ENCODE results near the gene APP.

The APP gene

DNA sequence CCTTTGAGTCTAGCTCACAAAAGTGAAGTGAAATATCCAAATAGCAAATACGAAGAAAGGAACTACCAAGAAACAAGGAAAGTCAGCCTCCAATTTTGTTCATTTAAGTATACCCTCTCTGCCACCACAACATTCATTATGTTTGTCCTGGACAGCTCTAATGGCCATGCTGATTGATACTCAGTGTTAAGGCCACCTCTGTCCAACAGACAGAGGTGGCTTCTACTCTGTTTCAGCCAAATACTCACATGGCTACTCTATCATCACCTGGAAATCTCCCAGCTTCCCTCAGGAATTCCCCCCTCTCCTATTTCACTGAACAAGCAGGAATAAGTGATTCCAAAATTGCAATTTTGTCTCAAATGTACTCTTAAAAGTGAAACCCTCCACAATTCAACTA, 10.7 kb downstream of the APP start:
- Histone ChIP-seq H3K9ac (ENCODE audit: low read depth, low read length) (no peak overlapping the region), H3K9me3 (ENCODE audit: control insufficient read depth, insufficient read depth, low read length) (no peaks in the 10 kb centered on the region), H3K4me1 (ENCODE audit: control insufficient read depth, insufficient read depth, low read length) (peaks cover 8% of the 10 kb centered on the region), H3K4me3 (ENCODE audit: low read depth, low read length) (no peak overlapping the region), H3K36me3 (ENCODE audit: control insufficient read depth, insufficient read depth, low read length) (no peaks in the 10 kb centered on the region), H3K27me3 (ENCODE audit: control insufficient read depth, insufficient read depth, low read length) (no peaks in the 10 kb centered on the region)

DNA sequence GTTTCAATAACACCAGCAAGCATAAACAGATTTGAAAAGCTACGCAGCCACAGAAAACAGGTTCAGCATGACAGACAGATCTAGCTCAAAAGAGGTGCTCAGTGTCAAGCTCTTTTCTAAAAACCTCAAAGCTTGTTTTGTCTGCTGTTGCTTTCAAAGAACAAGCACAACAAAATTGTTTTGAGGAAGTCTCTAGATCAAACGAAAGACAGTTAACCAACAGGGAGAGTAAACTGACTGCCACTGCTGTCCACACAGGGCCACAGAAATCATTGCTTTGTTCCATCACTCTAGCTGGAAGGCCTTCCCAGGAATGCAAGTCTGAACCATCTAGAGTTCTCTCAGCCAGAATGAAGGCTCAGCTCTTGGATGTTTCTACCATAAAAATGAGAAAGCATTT, 12.8 kb downstream of the APP start:
- no peak overlapping the region for H3K4me3 ChIP-seq (ENCODE audit: low read depth, low read length)
- no peak overlapping the region for H3K9ac ChIP-seq (ENCODE audit: low read depth, low read length)
- H3K4me1 ChIP-seq (ENCODE audit: control insufficient read depth, insufficient read depth, low read length), result peaks cover 8% of the 10 kb centered on the region
- H3K36me3 ChIP-seq (ENCODE audit: control insufficient read depth, insufficient read depth, low read length), result no peaks in the 10 kb centered on the region
- H3K9me3 ChIP-seq (ENCODE audit: control insufficient read depth, insufficient read depth, low read length), result no peaks in the 10 kb centered on the region
- H3K27me3 ChIP-seq (ENCODE audit: control insufficient read depth, insufficient read depth, low read length), result no peaks in the 10 kb centered on the region

DNA sequence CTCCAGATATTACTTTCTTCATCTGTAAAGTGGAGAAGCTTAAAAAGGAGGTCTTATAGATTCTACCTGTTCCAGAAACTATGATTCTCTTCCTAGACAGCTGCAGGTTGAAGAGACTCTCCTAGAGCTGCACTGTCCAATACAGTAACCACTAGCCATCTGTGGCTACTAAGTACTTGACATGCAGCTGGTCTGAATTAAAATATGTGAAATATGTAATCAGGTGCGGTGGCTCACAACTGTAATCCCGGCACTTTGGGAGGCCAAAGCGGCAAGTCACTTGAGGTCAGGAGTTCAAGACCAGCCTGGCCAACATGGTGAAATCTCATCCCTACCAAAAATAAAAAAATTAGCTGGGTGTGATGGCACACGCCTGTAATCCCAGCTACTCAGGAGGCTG, 15.8 kb downstream of the APP start:
- no peak overlapping the region for H3K4me3 ChIP-seq (ENCODE audit: low read depth, low read length)
- peaks cover 13% of the 10 kb centered on the region for H3K4me1 ChIP-seq (ENCODE audit: control insufficient read depth, insufficient read depth, low read length)
- no peak overlapping the region for H3K9ac ChIP-seq (ENCODE audit: low read depth, low read length)
- no peaks in the 10 kb centered on the region for H3K36me3 ChIP-seq (ENCODE audit: control insufficient read depth, insufficient read depth, low read length)
- no peaks in the 10 kb centered on the region for H3K27me3 ChIP-seq (ENCODE audit: control insufficient read depth, insufficient read depth, low read length)
- no peaks in the 10 kb centered on the region for H3K9me3 ChIP-seq (ENCODE audit: control insufficient read depth, insufficient read depth, low read length)

DNA sequence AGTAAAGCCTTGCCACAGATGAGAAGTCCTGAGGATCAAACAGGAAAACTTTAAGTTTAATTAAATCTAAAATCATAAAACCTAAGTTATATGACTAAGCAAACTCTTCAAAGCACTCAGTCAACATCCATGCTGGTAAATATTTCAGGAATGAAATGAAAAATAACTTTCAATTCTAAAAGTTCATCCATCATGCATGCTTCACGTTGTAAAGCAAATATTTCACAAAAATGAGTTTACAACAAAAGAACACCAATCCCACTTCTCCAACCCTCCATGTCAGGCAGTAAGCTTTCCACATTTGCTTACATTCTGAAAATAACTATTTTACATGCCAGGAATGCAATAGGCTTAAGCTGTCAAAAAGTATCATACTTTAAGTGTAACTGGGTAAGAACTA, 16.8 kb downstream of the APP start:
- no peak overlapping the region for H3K4me3 ChIP-seq (ENCODE audit: low read depth, low read length)
- no peaks in the 10 kb centered on the region for H3K9me3 ChIP-seq (ENCODE audit: control insufficient read depth, insufficient read depth, low read length)
- H3K9ac ChIP-seq (ENCODE audit: low read depth, low read length), result no peak overlapping the region
- H3K27me3 ChIP-seq (ENCODE audit: control insufficient read depth, insufficient read depth, low read length), result no peaks in the 10 kb centered on the region
- H3K36me3 ChIP-seq (ENCODE audit: control insufficient read depth, insufficient read depth, low read length), result no peaks in the 10 kb centered on the region
- H3K4me1 ChIP-seq (ENCODE audit: control insufficient read depth, insufficient read depth, low read length), result peaks cover 20% of the 10 kb centered on the region

DNA sequence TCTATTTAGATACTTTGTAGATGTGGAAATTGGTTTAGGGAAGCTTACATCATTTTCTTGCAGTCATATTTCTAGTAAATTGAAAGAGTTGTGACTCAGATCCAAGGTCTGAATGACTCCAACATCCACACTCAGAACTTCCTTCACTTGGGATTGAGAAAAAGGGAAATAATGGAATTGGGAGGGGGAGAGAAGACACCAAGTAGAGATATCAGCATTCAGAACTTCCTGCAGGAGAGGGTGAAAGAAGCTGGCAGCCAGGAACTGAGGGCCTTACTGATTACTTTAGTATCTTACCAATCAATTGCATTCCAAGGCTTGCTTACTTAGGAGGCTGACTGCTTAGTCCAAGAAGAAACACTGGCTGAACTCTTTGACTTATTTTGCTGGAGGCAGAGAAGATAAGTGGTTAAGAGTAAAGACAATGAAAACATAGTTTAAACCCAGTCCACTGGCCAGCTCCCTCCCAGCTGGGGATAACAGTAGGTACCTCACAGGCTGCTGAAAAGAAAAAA, 21.7 kb downstream of the APP start:
- Histone ChIP-seq H3K9ac (ENCODE audit: low read depth, low read length) (no peak overlapping the region), H3K36me3 (ENCODE audit: control insufficient read depth, insufficient read depth, low read length) (no peaks in the 10 kb centered on the region), H3K4me3 (ENCODE audit: low read depth, low read length) (no peak overlapping the region), H3K9me3 (ENCODE audit: control insufficient read depth, insufficient read depth, low read length) (no peaks in the 10 kb centered on the region), H3K4me1 (ENCODE audit: control insufficient read depth, insufficient read depth, low read length) (peaks cover 23% of the 10 kb centered on the region), H3K27me3 (ENCODE audit: control insufficient read depth, insufficient read depth, low read length) (no peaks in the 10 kb centered on the region)

DNA sequence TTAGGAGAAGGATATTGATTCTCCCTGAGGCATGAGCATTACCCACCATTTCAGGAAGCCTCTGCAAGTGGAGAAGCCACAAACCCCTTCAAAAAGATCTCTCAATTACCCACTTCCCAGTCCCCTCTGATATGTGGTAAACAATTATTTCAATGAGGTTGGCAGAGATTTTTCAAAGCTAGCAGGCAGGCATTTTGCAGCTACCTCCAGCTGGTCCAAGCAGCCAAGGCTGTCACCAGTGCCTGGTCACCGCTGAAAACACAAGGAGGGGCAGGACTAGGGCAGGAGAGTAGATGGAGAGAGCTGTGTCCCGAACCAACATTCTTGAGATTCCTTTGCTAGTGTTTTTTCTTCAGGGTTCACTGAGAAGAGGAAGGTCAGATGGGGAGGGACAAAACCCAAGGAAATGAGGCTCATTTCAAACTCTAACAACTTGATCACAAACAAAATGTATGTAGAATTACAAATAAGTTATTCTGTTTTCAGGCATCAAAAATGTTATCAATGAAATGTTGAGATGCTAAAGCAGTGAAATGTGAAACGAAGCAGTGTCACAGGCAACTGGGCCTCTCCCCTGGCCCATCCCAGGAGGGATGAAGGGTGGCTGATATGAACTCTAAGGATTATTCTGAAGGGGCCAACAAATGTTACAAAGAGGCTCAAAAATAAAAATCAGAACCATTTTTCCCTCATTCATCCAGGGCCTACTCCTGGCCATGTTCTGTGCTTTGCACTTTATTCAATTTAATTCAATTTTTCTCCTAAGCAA, 22.3 kb downstream of the APP start:
- H3K4me1 ChIP-seq (ENCODE audit: control insufficient read depth, insufficient read depth, low read length), result peaks cover 23% of the 10 kb centered on the region
- H3K9me3 ChIP-seq (ENCODE audit: control insufficient read depth, insufficient read depth, low read length), result no peaks in the 10 kb centered on the region
- no peaks in the 10 kb centered on the region for H3K27me3 ChIP-seq (ENCODE audit: control insufficient read depth, insufficient read depth, low read length)
- H3K9ac ChIP-seq (ENCODE audit: low read depth, low read length), result no peak overlapping the region
- no peaks in the 10 kb centered on the region for H3K36me3 ChIP-seq (ENCODE audit: control insufficient read depth, insufficient read depth, low read length)
- no peak overlapping the region for H3K4me3 ChIP-seq (ENCODE audit: low read depth, low read length)

DNA sequence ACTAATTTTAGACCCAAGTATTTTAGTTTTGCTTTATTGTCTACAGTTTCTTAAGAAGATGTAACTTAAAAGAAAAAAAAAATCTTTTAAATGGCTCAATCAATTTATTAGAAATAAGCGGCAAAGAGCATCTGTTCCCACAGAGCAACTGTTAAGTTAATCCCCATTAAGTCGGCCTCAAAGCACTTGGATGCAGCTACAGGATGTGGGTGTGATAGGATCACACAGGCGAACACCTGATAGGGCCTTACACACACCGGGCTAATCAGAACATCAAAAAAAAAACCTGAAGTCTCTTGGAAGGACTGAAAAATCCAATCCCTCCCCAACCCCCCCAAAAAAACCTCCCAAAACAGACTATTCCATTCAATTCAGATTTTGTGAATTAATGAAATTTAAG, 23.0 kb downstream of the APP start:
- H3K36me3 ChIP-seq (ENCODE audit: control insufficient read depth, insufficient read depth, low read length), result no peaks in the 10 kb centered on the region
- no peaks in the 10 kb centered on the region for H3K27me3 ChIP-seq (ENCODE audit: control insufficient read depth, insufficient read depth, low read length)
- no peak overlapping the region for H3K4me3 ChIP-seq (ENCODE audit: low read depth, low read length)
- H3K4me1 ChIP-seq (ENCODE audit: control insufficient read depth, insufficient read depth, low read length), result peaks cover 23% of the 10 kb centered on the region
- no peak overlapping the region for H3K9ac ChIP-seq (ENCODE audit: low read depth, low read length)
- no peaks in the 10 kb centered on the region for H3K9me3 ChIP-seq (ENCODE audit: control insufficient read depth, insufficient read depth, low read length)

DNA sequence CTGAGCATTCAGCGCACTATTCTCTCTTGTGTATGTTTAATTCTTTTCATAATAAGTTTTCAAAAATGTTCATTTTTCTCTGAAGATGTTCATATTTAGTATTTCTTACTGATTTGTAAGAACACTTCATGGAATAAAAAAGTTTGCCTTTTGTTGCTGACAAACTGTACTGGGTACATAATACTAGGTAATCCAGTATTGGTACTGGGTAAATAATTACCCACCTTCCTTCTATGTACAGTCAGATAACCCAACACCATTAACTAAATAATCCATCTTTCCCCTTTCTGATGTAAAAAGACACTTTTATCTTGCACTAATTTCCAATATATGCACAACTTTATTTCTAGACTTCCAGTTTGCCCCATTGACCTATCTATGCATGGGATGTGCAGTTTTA, 23.9 kb downstream of the APP start:
- Histone ChIP-seq H3K36me3 (ENCODE audit: control insufficient read depth, insufficient read depth, low read length) (no peaks in the 10 kb centered on the region), H3K4me1 (ENCODE audit: control insufficient read depth, insufficient read depth, low read length) (peaks cover 23% of the 10 kb centered on the region), H3K9ac (ENCODE audit: low read depth, low read length) (no peak overlapping the region)

DNA sequence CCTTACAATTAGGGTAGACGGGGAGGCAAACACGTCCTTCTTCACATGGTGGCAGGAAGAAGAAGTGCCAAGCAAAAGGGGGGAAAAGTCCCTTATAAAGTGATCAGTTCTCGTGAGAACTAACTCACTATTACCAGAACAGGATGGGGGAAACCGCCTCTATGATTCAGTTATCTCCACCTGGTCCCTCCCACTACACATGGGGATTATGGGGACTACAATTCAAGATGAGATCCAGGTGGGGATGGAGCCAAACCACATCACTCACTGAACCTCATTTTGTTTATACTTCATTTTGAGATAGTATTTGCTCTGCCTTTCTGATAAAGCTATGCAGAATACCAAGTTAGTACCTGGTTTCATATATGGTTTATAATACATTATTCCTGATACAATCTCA, 26.5 kb downstream of the APP start:
- no peak overlapping the region for H3K9ac ChIP-seq (ENCODE audit: low read depth, low read length)
- H3K4me3 ChIP-seq (ENCODE audit: low read depth, low read length), result no peak overlapping the region
- peaks cover 15% of the 10 kb centered on the region for H3K4me1 ChIP-seq (ENCODE audit: control insufficient read depth, insufficient read depth, low read length)
- H3K27me3 ChIP-seq (ENCODE audit: control insufficient read depth, insufficient read depth, low read length), result no peaks in the 10 kb centered on the region
- H3K9me3 ChIP-seq (ENCODE audit: control insufficient read depth, insufficient read depth, low read length), result no peaks in the 10 kb centered on the region
- H3K36me3 ChIP-seq (ENCODE audit: control insufficient read depth, insufficient read depth, low read length), result no peaks in the 10 kb centered on the region

More for the DNA sequence above, 23.9 kb downstream of the APP start:
- Histone ChIP-seq H3K27me3 (ENCODE audit: control insufficient read depth, insufficient read depth, low read length) (no peaks in the 10 kb centered on the region), H3K9me3 (ENCODE audit: control insufficient read depth, insufficient read depth, low read length) (no peaks in the 10 kb centered on the region), H3K4me3 (ENCODE audit: low read depth, low read length) (no peak overlapping the region)

DNA sequence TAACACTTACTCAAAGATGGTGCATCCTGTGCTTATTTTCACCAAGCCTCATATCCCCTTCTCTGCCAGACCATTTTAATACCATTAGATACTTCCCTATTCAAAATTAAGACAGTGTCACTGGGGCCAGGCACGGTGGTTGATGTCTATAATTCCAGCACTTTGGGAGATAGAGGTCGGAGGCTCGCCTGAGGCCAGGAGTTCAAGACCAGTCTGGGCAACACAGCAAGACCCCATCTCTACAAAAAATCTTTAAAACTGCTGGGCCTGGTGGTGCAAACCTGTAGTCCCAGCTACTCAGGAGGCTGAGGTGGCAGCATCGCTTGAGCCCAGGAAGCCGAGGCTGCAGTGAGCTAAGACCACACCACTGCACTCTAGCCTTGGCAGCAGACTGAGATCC, 28.2 kb downstream of the APP start:
- no peaks in the 10 kb centered on the region for H3K27me3 ChIP-seq (ENCODE audit: control insufficient read depth, insufficient read depth, low read length)
- H3K4me3 ChIP-seq (ENCODE audit: low read depth, low read length), result no peak overlapping the region
- H3K9ac ChIP-seq (ENCODE audit: low read depth, low read length), result no peak overlapping the region
- H3K4me1 ChIP-seq (ENCODE audit: control insufficient read depth, insufficient read depth, low read length), result peaks cover 3% of the 10 kb centered on the region
- no peaks in the 10 kb centered on the region for H3K36me3 ChIP-seq (ENCODE audit: control insufficient read depth, insufficient read depth, low read length)
- H3K9me3 ChIP-seq (ENCODE audit: control insufficient read depth, insufficient read depth, low read length), result no peaks in the 10 kb centered on the region

DNA sequence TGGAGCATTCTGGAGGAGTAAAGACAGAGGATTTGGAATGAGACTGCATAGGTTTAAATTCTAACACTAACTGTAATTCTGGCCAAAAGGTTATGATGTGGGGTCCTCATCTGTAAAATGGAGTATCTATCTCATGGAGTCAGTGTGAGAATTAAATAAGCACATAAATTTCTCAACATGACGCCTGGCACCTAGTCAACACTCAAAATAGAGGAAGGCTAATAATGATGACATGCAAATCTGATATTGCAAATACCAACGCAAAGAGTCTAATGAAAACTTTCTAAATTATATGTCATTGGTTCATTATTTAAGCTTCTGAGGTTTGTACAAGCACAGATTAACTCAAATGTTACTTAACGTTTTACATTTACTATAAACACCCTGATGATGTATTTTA, 29.6 kb downstream of the APP start:
- no peaks in the 10 kb centered on the region for H3K36me3 ChIP-seq (ENCODE audit: control insufficient read depth, insufficient read depth, low read length)

DNA sequence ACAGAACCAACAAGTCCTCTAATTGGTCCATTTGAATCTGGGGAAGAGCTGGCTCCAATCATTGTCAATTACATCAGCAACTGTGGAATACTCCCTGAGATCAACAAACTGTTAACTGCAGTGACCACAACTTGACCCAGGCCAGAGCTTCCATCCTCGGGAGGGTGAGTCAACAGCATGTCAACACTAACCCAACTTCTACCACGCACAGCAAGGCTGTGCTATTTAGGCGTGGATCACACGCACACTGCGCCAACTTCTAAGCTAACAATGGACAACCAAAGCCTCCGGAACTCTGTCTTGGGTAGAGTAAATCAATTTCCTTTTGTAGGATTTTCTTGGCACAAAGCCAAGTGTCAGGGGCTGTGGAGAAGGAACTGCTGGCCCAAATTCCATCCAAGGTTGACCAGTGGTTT, 30.4 kb downstream of the APP start:
- Histone ChIP-seq H3K4me1 (ENCODE audit: control insufficient read depth, insufficient read depth, low read length) (peaks cover 3% of the 10 kb centered on the region), H3K9me3 (ENCODE audit: control insufficient read depth, insufficient read depth, low read length) (no peaks in the 10 kb centered on the region), H3K27me3 (ENCODE audit: control insufficient read depth, insufficient read depth, low read length) (no peaks in the 10 kb centered on the region), H3K36me3 (ENCODE audit: control insufficient read depth, insufficient read depth, low read length) (no peaks in the 10 kb centered on the region), H3K4me3 (ENCODE audit: low read depth, low read length) (no peak overlapping the region), H3K9ac (ENCODE audit: low read depth, low read length) (no peak overlapping the region)

More for the DNA sequence above, 29.6 kb downstream of the APP start:
- Histone ChIP-seq H3K27me3 (ENCODE audit: control insufficient read depth, insufficient read depth, low read length) (no peaks in the 10 kb centered on the region), H3K9ac (ENCODE audit: low read depth, low read length) (no peak overlapping the region), H3K4me3 (ENCODE audit: low read depth, low read length) (no peak overlapping the region), H3K4me1 (ENCODE audit: control insufficient read depth, insufficient read depth, low read length) (peaks cover 3% of the 10 kb centered on the region), H3K9me3 (ENCODE audit: control insufficient read depth, insufficient read depth, low read length) (no peaks in the 10 kb centered on the region)

Measured in iPS-15b (cell line).